Epithelial cell of esophagus (primary cell): ENCODE data around the gene PCNT.

Experiments
- DNase-seq: peaks from one replicate; pipeline ENCODE4 v3.0.0; 2010; ENCODE audit warnings: low read depth
- H3K4me3 ChIP-seq: 2 replicates; pipeline ENCODE4 v1.5.1; 2011; ENCODE audit warnings: mild to moderate bottlenecking, low read length, control low read depth
- CTCF ChIP-seq: IDR thresholded peaks from 2 replicates; pipeline ENCODE4 v1.5.1; 2011; ENCODE audit warnings: low read depth, mild to moderate bottlenecking, low read length, control low read depth, inconsistent platforms; ENCODE audit not compliant: insufficient read depth; ENCODE audit errors: missing control alignments

The PCNT gene

GRCh38 chr21:46362946-46363345 is 39.0 kb downstream of the PCNT start:
- DNase-seq: no peak
- no peak overlapping the region for H3K4me3 ChIP-seq
- TF ChIP-seq CTCF: no peak

GRCh38 chr21:46363698-46364097 is 39.7 kb downstream of the PCNT start:
- TF ChIP-seq CTCF: no peak
- no peak overlapping the region for H3K4me3 ChIP-seq

GRCh38 chr21:46366091-46366490 is 42.1 kb downstream of the PCNT start:
- no peak for DNase-seq
- no peak for TF ChIP-seq CTCF
- H3K4me3 ChIP-seq: no peak overlapping the region

More at GRCh38 chr21:46363698-46364097, 39.7 kb downstream of the PCNT start:
- DNase-seq: no peak

GRCh38 chr21:46366561-46366960 is 42.6 kb downstream of the PCNT start:
- no peak for DNase-seq
- no peak overlapping the region for H3K4me3 ChIP-seq
- no peak for TF ChIP-seq CTCF

GRCh38 chr21:46366966-46367365 is 43.0 kb downstream of the PCNT start:
- no peak overlapping the region for H3K4me3 ChIP-seq
- no peak for TF ChIP-seq CTCF
- no peak for DNase-seq

- no peak overlapping the region for H3K4me3 ChIP-seq
- DNase-seq: no peak
- no peak for TF ChIP-seq CTCF
Observed at GRCh38 chr21:46368533-46369285, 44.8 kb downstream of the PCNT start.
